Mucosa of gallbladder (tissue), 1 donor: ENCODE results near the gene DLEU7. TPM values are rescaled to one million over a fixed set of nuclear protein-coding genes. Genes with fewer than 3 reads are reported as not detected.

ENCODE experiments used
- DNase-seq: peaks from one replicate; pipeline ENCODE4 v3.0.0-alpha.2; 2020; ENCODE audit warnings: low spot score
- total RNA-seq: library from RNA; stranded (reverse); gene quantifications from one replicate; pipeline ENCODE4 v1.2.1, GENCODE V29; 2021
- donor health status: DM: no; HTN: no; CAD: no.

The DLEU7 gene
- 0.60 TPM for total RNA-seq

- DNase-seq = no peak
Observed at GRCh38 chr13:50843257-50844083, at the start of gene DLEU7. DLEU7 (minus strand) TSS chr13:50843692; CDS start chr13:50843646, 46 bp downstream.

GRCh38 chr13:50892210-50892944 lies 48.9 kb upstream of the DLEU7 start:
- DNase-seq = no peak

GRCh38 chr13:50891206-50891605 lies 47.7 kb upstream of the DLEU7 start:
- no peak for DNase-seq

GRCh38 chr13:50889317-50889716 lies 45.8 kb upstream of the DLEU7 start:
- DNase-seq = no peak

GRCh38 chr13:50888362-50888761 lies 44.9 kb upstream of the DLEU7 start:
- DNase-seq = no peak

- DNase-seq = no peak
Observed at GRCh38 chr13:50887151-50887550, 43.7 kb upstream of the DLEU7 start.

- no peak for DNase-seq
Observed at GRCh38 chr13:50884265-50884664, 40.8 kb upstream of the DLEU7 start.

- no peak for DNase-seq
Observed at GRCh38 chr13:50883728-50884127, 40.2 kb upstream of the DLEU7 start.

- no peak for DNase-seq
Observed at GRCh38 chr13:50882816-50883435, 39.4 kb upstream of the DLEU7 start.

GRCh38 chr13:50873991-50874390 lies 30.5 kb upstream of the DLEU7 start:
- DNase-seq = no peak

GRCh38 chr13:50873467-50873866 lies 30.0 kb upstream of the DLEU7 start:
- no peak for DNase-seq

- DNase-seq = no peak
Observed at GRCh38 chr13:50871405-50871804, 27.9 kb upstream of the DLEU7 start.

GRCh38 chr13:50867637-50867945 lies 24.1 kb upstream of the DLEU7 start:
- DNase-seq = no peak

- no peak for DNase-seq
Observed at GRCh38 chr13:50866817-50867636, 23.5 kb upstream of the DLEU7 start.

GRCh38 chr13:50864492-50864891 lies 21.0 kb upstream of the DLEU7 start:
- DNase-seq = no peak

GRCh38 chr13:50855681-50856080 lies 12.2 kb upstream of the DLEU7 start:
- DNase-seq = no peak

GRCh38 chr13:50850445-50850844 lies 7.0 kb upstream of the DLEU7 start:
- DNase-seq = no peak

- no peak for DNase-seq
Observed at GRCh38 chr13:50847501-50847900, 4.0 kb upstream of the DLEU7 start.

GRCh38 chr13:50846861-50847475 lies 3.5 kb upstream of the DLEU7 start:
- DNase-seq = no peak

- DNase-seq = no peak
Observed at GRCh38 chr13:50845211-50845610, 1.7 kb upstream of the DLEU7 start.

- no peak for DNase-seq
Observed at GRCh38 chr13:50844084-50844875, 788 bp upstream of the DLEU7 start.
